IPS-11a (cell line): Measurements from ENCODE around the gene ABCG1.

ENCODE experiments used
- H3K4me3 ChIP-seq: one replicate; pipeline ENCODE4 v1.5.1; 2013; ENCODE audit warnings: low read depth, low read length, control low read depth

The ABCG1 gene

DNA sequence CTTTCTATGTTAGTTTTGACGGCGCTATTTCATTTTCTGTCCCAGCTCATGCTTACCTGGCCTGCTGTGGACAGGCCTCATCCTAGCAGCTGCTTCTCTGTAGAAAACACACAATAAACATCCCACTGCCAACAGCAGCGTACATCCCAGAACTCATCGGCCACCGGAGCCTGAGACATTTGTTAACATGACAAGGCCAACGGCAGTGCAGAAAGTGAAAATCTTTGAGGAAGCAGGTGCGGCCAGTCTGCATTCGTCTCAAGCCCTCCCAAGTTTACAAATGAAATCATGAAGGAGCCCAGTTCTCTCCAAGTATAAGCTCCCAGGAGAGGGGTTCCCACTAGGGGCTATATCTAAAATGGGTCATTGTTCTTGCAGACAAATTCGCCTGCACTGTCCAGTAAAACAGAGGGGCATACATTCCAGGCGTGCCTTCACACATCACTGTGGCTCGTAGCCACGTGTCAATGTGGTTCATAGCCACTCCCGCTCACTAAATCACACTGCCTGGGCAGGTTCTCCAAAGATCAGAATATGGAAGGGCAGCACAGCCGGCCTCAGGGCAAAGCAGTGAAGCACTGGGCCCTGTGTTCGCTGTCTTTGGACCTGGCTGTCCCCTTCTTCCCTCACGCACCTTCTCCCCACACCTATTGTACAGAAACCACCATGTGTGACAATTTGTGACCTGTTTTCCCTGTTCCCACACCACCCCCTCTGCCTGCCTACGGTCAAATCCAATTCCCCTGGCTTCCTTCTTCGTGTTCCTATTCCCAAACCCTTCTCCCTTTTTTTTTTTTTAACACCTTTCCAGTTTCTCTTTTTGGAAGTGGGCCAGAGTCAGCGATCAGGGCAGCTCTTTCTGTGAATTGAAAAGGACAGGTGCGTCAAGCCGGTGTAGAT lies 27.0 kb upstream of the ABCG1 start:
- no peak overlapping the region for H3K4me3 ChIP-seq

DNA sequence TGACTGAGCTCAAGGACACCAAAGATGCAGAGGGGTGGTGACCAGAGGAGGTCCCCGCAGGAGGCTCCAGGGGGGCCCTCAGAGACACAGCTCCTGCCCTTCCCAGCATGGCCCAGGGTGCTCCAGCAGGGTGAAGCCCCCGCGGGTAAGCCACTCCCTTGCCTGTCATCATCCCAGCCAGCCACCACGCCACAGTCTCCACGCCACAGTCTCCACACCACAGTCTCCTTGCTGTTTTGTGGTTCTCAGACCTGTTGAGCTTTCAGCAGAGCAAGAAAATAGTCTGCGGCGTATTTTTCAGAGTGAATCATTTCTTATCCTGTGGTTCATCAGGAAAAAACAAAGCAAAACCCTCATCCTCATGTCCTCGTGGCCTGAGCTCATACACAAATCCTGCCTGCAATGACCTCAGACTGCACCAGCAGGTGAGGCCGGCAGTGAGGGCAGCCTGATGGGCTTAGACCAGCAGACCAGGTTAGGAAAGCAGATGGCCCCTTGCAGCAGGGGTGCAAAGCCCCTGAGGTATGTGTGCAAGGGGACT lies 25.7 kb upstream of the ABCG1 start:
- H3K4me3 ChIP-seq = no peak overlapping the region

- no peak overlapping the region for H3K4me3 ChIP-seq
Observed at GRCh38 chr21:42193721-42194120, 25.2 kb upstream of the ABCG1 start.

- H3K4me3 ChIP-seq = no peak overlapping the region
Observed at GRCh38 chr21:42194863-42195262, 24.1 kb upstream of the ABCG1 start.

GRCh38 chr21:42195378-42196031 lies 23.4 kb upstream of the ABCG1 start:
- H3K4me3 ChIP-seq = no peak overlapping the region

DNA sequence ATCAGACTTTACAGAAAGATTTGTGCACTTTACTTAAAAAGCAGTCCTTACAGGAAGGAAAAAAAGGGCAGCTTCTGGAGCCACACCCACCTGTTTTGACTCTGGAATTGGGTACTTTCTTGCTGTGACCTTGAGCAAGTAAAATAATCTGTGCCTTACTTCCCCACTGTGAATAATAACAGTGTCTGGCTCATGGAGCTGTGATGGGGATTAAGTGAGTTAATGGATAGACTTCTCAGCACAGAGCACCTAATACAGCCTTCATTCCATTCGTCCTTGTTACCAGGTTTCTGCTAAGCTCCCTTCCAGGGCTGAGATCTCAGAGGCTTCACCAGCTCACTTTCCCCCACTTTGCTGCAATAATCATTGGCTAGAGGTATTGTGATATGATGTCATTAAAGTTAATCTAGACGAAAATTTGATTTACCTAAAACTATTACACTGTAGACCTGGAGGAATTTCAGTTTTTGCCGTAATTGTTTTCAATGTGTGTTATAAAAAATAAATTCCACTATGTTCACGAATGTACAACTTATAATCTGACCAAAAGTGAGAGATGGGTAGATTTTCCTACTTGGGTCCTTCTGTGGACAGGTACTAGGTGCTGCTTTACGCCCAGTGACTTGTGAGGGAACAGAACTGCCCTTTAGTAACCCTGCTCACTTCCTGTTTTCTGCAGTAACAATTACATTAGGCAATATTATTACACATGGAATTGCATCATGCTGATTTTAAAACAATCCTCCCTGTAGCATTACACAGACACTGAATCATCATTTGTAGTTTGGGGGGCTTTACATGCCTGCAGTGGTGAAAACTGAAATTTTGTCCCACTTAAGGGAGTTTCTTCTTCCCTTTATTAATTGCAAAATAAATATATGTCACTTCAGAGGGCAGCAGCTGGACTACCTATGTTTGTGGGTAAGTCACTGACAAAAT lies 19.7 kb upstream of the ABCG1 start:
- H3K4me3 ChIP-seq = no peak overlapping the region

GRCh38 chr21:42199868-42200463 lies 19.0 kb upstream of the ABCG1 start:
- H3K4me3 ChIP-seq = no peak overlapping the region

DNA sequence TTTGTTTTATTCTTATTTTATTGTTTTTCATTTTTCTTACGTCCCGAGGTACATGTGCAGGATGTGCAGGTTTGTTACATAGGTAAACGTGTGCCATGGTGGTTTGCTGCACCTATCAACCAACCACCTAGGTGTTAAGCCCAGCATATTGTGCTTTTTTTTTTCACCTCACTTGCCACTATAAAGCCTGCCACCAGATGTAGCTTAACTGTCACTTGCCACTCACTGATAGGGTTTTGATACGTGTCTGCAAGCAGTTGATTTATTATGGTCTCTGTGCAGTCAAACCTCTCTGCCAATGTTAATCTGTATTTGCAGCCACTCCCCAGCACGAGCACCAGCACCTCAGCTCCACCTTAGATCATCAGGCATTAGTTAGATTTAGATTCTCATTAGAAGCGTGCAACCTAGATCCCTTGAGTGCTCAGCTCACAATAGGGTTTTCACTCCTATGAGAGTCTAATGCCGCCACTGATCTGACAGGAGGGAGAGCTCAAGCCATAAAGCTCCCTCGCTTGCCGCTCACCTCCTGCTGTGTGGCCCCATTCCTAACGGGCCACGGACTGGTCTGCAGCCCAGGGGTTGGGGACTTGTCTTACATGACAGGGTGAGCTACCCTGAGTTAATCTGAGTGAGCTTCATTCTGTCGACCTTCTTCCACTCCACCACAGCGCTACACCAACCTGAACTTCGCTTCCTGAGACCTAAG lies 17.9 kb upstream of the ABCG1 start:
- no peak overlapping the region for H3K4me3 ChIP-seq

GRCh38 chr21:42201615-42202161 lies 17.3 kb upstream of the ABCG1 start:
- no peak overlapping the region for H3K4me3 ChIP-seq

DNA sequence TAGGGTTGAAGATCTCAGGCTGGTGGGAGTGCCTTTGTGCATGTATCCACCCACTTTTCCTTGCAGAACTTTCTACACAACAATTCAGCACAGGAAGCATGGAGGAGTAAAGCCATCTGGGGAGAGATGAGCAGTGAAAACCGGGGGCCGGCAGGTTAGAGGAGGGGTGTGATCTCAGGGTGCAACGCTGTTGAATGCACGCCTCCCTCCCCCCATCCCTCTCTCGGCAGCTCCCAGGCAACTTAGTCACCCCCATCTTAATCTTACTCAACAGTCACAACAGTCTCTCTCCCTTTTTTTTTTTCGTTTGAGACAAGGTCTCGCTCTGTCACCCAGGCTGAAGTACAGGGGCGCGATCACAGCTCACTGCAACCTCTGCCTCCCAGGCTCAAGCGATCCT lies 16.6 kb upstream of the ABCG1 start:
- H3K4me3 ChIP-seq = no peak overlapping the region

GRCh38 chr21:42203321-42203720 lies 15.6 kb upstream of the ABCG1 start:
- H3K4me3 ChIP-seq = no peak overlapping the region

DNA sequence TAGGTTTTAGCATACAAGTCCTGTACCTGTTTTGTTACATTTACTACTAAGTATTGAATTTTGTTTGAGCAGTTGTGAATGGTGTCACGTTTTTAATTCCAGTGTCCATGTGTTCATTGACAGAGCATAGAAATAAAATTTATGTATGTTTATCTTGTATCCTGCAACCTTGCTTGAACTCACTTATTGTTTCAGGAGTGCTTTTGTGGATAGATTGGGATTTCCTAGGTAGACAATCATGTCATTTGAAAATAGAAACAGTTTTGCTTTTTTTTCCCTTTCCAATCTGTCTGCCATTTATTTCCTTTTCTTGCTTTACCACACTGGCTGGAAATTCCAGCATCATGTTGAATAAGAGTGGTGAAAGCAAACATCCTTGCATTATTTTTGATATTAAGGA lies 15.0 kb upstream of the ABCG1 start:
- no peak overlapping the region for H3K4me3 ChIP-seq

- H3K4me3 ChIP-seq = no peak overlapping the region
Observed at GRCh38 chr21:42207426-42207825, 11.5 kb upstream of the ABCG1 start.

DNA sequence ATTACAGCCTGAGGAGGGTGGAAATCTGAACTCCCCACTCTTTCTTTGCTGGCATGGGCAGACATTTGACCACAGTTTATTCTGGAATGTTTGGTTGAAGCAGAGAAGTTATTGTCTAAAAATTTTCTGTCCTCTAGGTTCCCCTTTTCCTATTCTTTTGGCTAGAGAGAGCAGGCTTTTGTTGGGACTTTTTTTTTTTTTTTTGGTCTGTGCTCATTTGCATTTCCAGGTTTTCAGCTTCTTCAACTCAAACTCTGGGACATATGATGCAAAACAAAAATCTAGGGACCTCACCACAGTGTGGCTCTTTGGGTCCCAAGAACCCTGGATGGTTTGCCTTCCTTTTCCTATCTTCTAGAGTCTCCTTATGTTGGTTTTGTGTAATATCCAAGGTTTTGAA lies 10.9 kb upstream of the ABCG1 start:
- no peak overlapping the region for H3K4me3 ChIP-seq

GRCh38 chr21:42208801-42209490 lies 10.0 kb upstream of the ABCG1 start:
- H3K4me3 ChIP-seq = no peak overlapping the region

DNA sequence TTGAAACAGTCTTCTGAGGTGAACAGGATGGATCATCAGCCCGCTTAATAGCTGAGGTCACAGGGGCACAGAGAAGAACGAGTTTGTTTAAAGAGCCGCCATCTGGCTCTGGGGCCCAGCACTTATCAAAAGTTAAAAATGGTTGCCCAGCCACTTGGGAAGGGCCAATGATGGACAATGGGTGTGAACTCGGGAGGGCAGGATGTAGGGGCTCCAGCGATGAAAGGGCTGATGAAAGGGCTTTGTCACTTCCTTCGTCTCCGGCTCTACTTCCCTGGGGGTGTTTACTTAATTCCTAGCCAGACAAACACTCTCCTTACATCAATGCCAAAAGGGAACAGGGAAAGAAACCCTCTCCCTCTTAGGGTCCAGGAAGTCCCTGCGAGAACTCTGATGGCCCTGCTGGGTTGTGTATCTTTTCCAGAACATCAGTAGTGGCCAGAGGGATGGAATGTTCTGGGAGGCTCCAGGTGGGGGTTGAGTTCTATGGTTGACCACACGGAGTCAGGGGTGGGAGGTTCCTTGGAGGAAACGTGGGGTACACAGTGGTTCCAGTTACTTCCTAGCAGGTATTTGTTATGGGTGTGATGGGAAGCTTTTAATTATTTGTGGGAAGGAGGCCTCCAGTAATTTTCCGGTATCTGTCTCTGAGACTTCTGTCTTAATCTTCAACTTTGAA lies 9.0 kb upstream of the ABCG1 start:
- no peak overlapping the region for H3K4me3 ChIP-seq

GRCh38 chr21:42212266-42212665 lies 6.7 kb upstream of the ABCG1 start:
- H3K4me3 ChIP-seq = no peak overlapping the region

DNA sequence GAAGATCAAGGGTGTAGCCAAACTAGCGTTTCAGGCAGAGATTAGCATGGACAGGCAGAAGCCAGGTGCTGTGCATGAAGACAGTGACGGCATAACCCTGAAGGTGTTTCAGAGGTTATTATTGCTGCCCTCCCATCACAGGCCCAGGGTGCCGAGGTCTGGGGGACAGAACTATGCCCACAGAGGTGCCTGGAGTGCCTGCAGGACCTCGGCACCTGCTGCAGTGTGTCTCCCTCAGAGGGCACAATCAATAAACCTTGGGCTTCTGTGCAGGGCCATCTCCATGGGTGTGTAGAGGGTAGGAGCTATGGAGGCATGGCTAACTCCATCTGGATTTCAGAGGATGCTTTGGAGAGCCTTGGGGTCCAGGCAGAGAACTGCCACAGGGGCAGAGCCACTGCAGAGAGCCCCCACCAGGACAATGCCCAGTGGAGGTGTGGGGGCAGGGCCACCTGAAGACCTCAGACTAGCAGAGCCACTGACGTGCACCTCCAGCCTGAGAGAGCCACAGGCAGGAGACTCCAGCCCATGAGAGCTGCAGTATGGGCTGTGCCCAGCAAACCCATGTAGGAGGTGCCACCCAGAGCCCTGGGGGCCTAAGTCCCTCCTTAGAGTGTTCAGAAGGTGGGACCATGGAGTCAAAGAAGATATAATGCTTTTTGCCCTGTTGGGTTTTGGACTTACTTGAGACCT lies 5.7 kb upstream of the ABCG1 start:
- H3K4me3 ChIP-seq = no peak overlapping the region
